GM12878 (cell line): ENCODE data around the gene MB. TPM values are rescaled to one million over a fixed set of nuclear protein-coding genes. Genes with fewer than 3 reads are reported as not detected.

Experiments
- BMI1 ChIP-seq: fragments of 450-650 bp; IDR thresholded peaks from 2 replicates; pipeline ENCODE4 v1.6.1; 2016; ENCODE audit warnings: mild to moderate bottlenecking, moderate library complexity, borderline replicate concordance
- FOXM1 ChIP-seq: IDR thresholded peaks from 2 replicates; pipeline ENCODE4 v1.6.1; 2012; ENCODE audit warnings: low read depth, mild to moderate bottlenecking, inconsistent platforms, low read length, moderate library complexity
- HDGF ChIP-seq: fragments of 450-650 bp; IDR thresholded peaks from 2 replicates; pipeline ENCODE4 v1.6.1; 2016; ENCODE audit warnings: antibody characterized with exemption
- RUNX3 ChIP-seq: IDR thresholded peaks from 2 replicates; pipeline ENCODE4 v1.6.1; 2012; ENCODE audit warnings: low read length, inconsistent platforms
- TCF7 ChIP-seq: IDR thresholded peaks from 2 replicates; pipeline ENCODE4 v1.6.1; 2014; ENCODE audit warnings: antibody characterized with exemption, borderline replicate concordance
- ZNF207 ChIP-seq: fragments of 450-650 bp; IDR thresholded peaks from 2 replicates; pipeline ENCODE4 v1.6.1; 2014; ENCODE audit warnings: antibody characterized with exemption, mild to moderate bottlenecking, borderline replicate concordance
- polyA plus RNA-seq, 11 experiments: library from polyadenylated mRNA; depleted of rRNA in 4 of 11; unstranded in 6 of 11; stranded (reverse) in 5 of 11; fragments of >200 nt; fragmentation: Nextera tagmentation in 4 of 11; fragmentation: Illumina TruSeq in 1 of 11; extraction: Ambion mirVana in 4 of 11; extraction: Trizol in 1 of 11; gene quantifications; 1 replicate in 1 of 11; 2 replicates in 10 of 11; pipeline versions ENCODE4 v1.2.1 to v1.2.3, GENCODE V29; 2011 to 2016; ENCODE audit warnings: inconsistent platforms in 2 of 11, missing spikeins in 2 of 11, low read depth in 1 of 11
- total RNA-seq, 4 experiments: library from RNA; depleted of rRNA in 3 of 4; stranded (reverse); fragments of >200 nt in 3 of 4; fragmentation: Illumina TruSeq in 1 of 4; extraction: Trizol in 1 of 4; gene quantifications; 2 replicates each; pipeline versions ENCODE4 v1.2.1 to v1.2.3, GENCODE V29; 2013 to 2021
- TF ChIP-seq, protein P1 (sequence below): fragments of 450-650 bp; IDR thresholded peaks from 2 replicates; pipeline ENCODE4 v1.6.1; 2017; ENCODE audit warnings: antibody characterized with exemption, mild to moderate bottlenecking, moderate library complexity
- TF ChIP-seq, protein P2 (sequence below): fragments of 450-650 bp; formaldehyde crosslinking; IDR thresholded peaks from 2 replicates; pipeline ENCODE4 v1.5.0; 2022; ENCODE audit warnings: mild to moderate bottlenecking, missing genetic modification characterization

MB gene
- total and polyA plus RNA-seq, 10 of the 15 experiments (the other 5 are each of a cell fraction or from before 2014, with no cell fraction given) = 0.09 to 0.41 (median 0.23) TPM; not detected in 3

DNA sequence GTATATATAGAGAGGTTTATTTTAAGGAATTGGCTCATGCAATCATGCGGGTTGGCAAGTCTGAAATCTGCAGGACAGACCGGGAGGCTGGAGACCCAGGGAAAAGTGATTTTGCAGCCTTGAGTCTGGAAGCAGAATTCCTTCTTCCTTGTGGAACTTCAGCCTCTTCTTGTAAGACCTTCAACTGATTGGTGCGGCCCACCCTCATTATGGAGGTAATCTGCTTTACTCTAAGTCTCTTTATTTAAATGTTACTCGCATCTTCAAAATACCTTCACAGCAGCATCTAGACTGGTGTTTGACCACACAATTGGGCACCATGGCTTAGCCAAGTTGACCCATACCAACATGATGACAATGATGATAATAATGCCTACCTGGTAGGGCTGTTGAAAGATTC is 17.8 kb downstream of the MB start (continued):
- TF ChIP-seq BMI1 = no peak
- TF ChIP-seq, protein P1, sequence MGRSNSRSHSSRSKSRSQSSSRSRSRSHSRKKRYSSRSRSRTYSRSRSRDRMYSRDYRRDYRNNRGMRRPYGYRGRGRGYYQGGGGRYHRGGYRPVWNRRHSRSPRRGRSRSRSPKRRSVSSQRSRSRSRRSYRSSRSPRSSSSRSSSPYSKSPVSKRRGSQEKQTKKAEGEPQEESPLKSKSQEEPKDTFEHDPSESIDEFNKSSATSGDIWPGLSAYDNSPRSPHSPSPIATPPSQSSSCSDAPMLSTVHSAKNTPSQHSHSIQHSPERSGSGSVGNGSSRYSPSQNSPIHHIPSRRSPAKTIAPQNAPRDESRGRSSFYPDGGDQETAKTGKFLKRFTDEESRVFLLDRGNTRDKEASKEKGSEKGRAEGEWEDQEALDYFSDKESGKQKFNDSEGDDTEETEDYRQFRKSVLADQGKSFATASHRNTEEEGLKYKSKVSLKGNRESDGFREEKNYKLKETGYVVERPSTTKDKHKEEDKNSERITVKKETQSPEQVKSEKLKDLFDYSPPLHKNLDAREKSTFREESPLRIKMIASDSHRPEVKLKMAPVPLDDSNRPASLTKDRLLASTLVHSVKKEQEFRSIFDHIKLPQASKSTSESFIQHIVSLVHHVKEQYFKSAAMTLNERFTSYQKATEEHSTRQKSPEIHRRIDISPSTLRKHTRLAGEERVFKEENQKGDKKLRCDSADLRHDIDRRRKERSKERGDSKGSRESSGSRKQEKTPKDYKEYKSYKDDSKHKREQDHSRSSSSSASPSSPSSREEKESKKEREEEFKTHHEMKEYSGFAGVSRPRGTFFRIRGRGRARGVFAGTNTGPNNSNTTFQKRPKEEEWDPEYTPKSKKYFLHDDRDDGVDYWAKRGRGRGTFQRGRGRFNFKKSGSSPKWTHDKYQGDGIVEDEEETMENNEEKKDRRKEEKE = no peak
- TF ChIP-seq TCF7 = no peak
- TF ChIP-seq FOXM1 = no peak
- no peak for TF ChIP-seq ZNF207
- TF ChIP-seq, protein P2, sequence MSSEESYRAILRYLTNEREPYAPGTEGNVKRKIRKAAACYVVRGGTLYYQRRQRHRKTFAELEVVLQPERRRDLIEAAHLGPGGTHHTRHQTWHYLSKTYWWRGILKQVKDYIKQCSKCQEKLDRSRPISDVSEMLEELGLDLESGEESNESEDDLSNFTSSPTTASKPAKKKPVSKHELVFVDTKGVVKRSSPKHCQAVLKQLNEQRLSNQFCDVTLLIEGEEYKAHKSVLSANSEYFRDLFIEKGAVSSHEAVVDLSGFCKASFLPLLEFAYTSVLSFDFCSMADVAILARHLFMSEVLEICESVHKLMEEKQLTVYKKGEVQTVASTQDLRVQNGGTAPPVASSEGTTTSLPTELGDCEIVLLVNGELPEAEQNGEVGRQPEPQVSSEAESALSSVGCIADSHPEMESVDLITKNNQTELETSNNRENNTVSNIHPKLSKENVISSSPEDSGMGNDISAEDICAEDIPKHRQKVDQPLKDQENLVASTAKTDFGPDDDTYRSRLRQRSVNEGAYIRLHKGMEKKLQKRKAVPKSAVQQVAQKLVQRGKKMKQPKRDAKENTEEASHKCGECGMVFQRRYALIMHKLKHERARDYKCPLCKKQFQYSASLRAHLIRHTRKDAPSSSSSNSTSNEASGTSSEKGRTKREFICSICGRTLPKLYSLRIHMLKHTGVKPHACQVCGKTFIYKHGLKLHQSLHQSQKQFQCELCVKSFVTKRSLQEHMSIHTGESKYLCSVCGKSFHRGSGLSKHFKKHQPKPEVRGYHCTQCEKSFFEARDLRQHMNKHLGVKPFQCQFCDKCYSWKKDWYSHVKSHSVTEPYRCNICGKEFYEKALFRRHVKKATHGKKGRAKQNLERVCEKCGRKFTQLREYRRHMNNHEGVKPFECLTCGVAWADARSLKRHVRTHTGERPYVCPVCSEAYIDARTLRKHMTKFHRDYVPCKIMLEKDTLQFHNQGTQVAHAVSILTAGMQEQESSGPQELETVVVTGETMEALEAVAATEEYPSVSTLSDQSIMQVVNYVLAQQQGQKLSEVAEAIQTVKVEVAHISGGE (CRISPR knock-in tag) = no peak
- TF ChIP-seq RUNX3 = no peak
- no peak for TF ChIP-seq HDGF
